Activated CD4-positive, alpha-beta T cell treated with anti-CD3 and anti-CD28 coated beads for 36 hours (primary cell): Measurements from ENCODE around the gene ZNF284. TPM values are rescaled to one million over a fixed set of nuclear protein-coding genes. Genes with fewer than 3 reads are reported as not detected.

Experiments
- ATAC-seq: fragments of 200-7000 bp; cut with Tn5 transposase; one replicate; pipeline ENCODE4 v1.10.0; 2021; ENCODE audit warnings: mild to moderate bottlenecking, moderate library complexity
- CTCF ChIA-PET: fragments of 350-600 bp; sonication (Branson Sonifier 250); formaldehyde crosslinking; loops from one replicate; lab custom pipeline; 2021; ENCODE audit warnings: antibody characterized with exemption; lab: Charles Lee
- POLR2A ChIA-PET: fragments of 350-600 bp; sonication (Branson Sonifier 250); formaldehyde crosslinking; loops from one replicate; lab custom pipeline; 2021; ENCODE audit warnings: antibody characterized with exemption, inconsistent platforms; lab: Charles Lee
- DNase-seq: peaks from one replicate; pipeline ENCODE4 v3.0.0-alpha.2; 2020
- H3K27ac Mint-ChIP-seq: one replicate; pipeline ENCODE4 v1.8.0; 2021; ENCODE audit warnings: mixed read lengths
- H3K27me3 Mint-ChIP-seq: one replicate; pipeline ENCODE4 v1.8.0; 2021; ENCODE audit warnings: mixed read lengths
- H3K36me3 Mint-ChIP-seq: one replicate; pipeline ENCODE4 v1.8.0; 2021; ENCODE audit warnings: low read depth, mixed read lengths
- H3K4me1 Mint-ChIP-seq: one replicate; pipeline ENCODE4 v1.8.0; 2021; ENCODE audit warnings: mixed read lengths
- H3K4me3 Mint-ChIP-seq: one replicate; pipeline ENCODE4 v1.8.0; 2021; ENCODE audit warnings: mild to moderate bottlenecking, moderate library complexity, mixed read lengths
- H3K9me3 Mint-ChIP-seq: one replicate; pipeline ENCODE4 v1.8.0; 2021; ENCODE audit warnings: low read depth, mixed read lengths
- intact Hi-C, 2 experiments: fragments of 100-400 bp; cut with DNase I in 1 of 2; cut with micrococcal nuclease in 1 of 2; formaldehyde crosslinking; loops; one replicate each; pipeline versions ENCODE4 v1.14.2 to v1.15.1; 2022 to 2024; cut with DNase I, micrococcal nuclease
- total RNA-seq, 2 experiments: library from RNA; stranded (reverse); gene quantifications; one replicate each; pipeline ENCODE4 v1.2.3, GENCODE V29; 2021

The ZNF284 gene
- total RNA-seq, 2 experiments from 2014 or later: 2.1 TPM

DNA sequence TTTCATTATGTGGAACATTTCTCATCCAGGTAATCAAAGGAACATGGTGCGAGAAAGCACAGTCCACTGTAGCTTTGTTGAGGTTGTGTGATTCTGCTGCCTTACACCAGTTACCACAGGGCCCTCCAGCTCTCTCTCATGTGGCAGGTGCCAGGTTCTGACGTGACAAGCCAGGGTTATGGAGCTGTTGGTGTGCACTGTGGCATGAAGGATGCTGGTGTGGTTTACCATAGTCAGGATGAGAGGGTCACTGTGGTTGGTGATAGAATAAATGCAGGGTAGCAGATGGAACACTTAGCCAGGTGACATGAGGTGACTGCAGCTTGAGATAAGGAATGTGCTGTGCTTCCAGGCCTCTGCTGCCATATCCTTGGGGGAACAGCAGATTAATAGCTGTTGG lies 12.7 kb upstream of the ZNF284 start:
- ChIA-PET CTCF (interaction anchor here (0.8 kb wide), 1 partner anchor 57 kb away, joined by 3 read pairs; no protein-coding TSS in a partner anchor), POLR2A (no interaction called here)
- DNase-seq: no peak
- Mint-ChIP-seq H3K4me3 (no peak overlapping the region), H3K36me3 (peaks cover 82% of the 10 kb centered on the region), H3K4me1 (no peaks in the 10 kb centered on the region), H3K27me3 (no peaks in the 10 kb centered on the region), H3K27ac (no peak overlapping the region), H3K9me3 (peaks cover 32% of the 10 kb centered on the region)
- ATAC-seq: no peak
- intact Hi-C loops: no loop called here

DNA sequence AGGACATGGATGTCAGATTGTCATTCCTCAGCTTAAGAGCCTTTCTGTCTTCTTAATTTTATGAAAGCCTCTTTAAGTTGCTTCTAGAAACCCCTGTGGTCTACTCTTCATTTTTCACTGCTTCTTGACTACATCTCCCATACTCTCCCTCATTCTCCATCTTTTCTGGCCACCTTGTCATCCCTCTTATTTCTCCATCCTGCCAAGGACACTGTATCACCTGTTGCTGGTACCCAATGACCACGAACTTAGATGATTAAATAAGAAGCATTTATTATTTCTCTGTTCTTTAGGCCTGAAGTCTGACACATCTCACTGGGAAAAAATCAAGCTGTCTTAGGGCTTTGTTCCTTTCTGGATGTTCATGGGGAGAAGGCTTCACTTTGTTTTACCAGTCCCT lies 10.9 kb upstream of the ZNF284 start:
- H3K9me3 Mint-ChIP-seq: peaks cover 28% of the 10 kb centered on the region

DNA sequence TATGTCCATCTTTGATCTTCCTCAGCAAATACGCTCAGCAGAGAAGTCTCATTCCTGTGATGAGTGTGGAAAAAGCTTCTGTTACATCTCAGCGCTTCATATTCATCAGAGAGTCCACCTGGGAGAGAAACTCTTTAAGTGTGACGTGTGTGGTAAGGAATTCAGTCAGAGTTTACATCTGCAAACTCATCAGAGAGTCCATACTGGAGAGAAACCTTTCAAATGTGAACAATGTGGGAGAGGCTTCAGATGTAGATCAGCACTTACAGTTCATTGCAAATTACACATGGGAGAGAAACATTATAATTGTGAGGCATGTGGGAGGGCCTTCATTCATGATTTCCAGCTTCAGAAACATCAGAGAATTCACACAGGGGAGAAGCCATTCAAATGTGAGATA lies 5.7 kb upstream of the ZNF284 start:
- POLR2A ChIA-PET: no interaction called here
- no peak overlapping the region for H3K4me3 Mint-ChIP-seq
- H3K9me3 Mint-ChIP-seq: peaks cover 46% of the 10 kb centered on the region
- intact Hi-C loops: no loop called here
- CTCF ChIA-PET: no interaction called here
- H3K27ac Mint-ChIP-seq: no peak overlapping the region
- H3K4me1 Mint-ChIP-seq: peaks cover 4% of the 10 kb centered on the region
- no peak for DNase-seq
- H3K36me3 Mint-ChIP-seq: peaks cover 65% of the 10 kb centered on the region
- H3K27me3 Mint-ChIP-seq: peaks cover 2% of the 10 kb centered on the region
- no peak for ATAC-seq

More for the DNA sequence above, 10.9 kb upstream of the ZNF284 start:
- no peaks in the 10 kb centered on the region for H3K27me3 Mint-ChIP-seq
- H3K4me3 Mint-ChIP-seq: no peak overlapping the region
- no peak overlapping the region for H3K27ac Mint-ChIP-seq
- POLR2A ChIA-PET: no interaction called here
- H3K4me1 Mint-ChIP-seq: no peaks in the 10 kb centered on the region
- intact Hi-C loops: no loop called here
- ATAC-seq: no peak
- CTCF ChIA-PET: no interaction called here
- DNase-seq: no peak
- peaks cover 78% of the 10 kb centered on the region for H3K36me3 Mint-ChIP-seq

DNA sequence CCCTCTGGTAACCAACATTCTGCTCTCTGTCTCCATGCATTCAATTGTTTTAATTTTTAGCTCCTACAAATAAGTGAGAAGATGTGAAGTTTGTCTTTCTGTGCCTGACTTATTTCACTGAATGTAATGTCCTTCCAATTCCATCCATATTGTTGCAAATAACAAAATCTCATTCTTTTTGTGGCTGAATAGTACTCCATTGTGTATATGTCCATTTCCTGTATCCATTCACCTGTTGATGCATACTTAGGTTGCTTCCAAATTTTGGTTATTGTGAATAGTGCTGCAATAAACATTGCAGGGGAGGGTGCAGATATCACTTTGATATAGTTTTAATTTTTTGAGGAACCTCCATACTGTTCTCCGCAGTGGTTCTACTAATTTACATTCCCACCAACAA lies 2.5 kb upstream of the ZNF284 start:
- DNase-seq: no peak
- Mint-ChIP-seq H3K27me3 (peaks cover 2% of the 10 kb centered on the region), H3K27ac (no peak overlapping the region), H3K9me3 (peaks cover 49% of the 10 kb centered on the region), H3K36me3 (peaks cover 44% of the 10 kb centered on the region), H3K4me1 (peaks cover 23% of the 10 kb centered on the region), H3K4me3 (no peak overlapping the region)
- intact Hi-C loops: no loop called here
- ChIA-PET CTCF (no interaction called here), POLR2A (interaction anchor here (0.7 kb wide), 1 partner anchor 608 kb away, joined by 3 read pairs; no protein-coding TSS in a partner anchor)
- no peak for ATAC-seq

DNA sequence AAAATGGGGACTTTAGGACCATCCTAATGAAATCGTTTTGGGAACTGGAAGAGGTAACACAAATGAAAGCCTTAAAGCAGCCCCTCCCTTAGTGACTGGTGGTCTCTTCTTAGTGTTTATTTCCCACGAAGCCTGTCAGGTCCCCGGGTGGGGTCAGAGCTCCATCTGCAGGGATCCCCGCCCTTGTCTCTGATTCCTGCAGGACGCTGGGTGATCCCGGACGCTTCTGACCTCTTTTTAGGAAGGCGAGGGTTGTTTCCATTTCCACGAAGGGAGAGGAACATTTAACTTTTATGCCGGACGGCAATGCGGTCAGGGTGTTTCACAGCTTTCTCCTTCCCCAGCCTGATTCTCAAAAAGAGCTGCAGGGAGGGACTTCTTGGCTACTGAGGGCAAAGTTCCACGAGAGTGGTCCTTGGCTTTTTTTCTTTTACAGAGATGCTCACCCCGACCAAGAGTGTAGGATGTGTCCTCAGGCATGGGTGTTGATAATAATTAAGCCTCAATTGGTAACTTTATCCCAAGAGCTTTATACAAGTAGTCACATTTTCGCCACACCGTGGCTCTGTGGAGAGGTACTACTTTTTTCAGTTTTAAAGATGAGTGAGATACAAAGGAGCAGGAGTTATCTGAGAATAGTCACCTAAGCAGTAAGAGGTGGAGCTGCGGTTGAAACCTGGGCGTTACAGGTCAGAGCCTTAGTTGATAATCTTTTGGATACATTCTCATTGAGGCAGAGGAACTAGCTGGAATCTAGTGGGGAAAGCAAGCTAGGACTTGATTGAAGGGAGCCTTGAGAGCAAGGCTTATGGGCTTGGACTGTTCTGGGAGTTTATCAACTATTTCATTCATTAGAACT lies 813 bp downstream of the ZNF284 start:
- POLR2A ChIA-PET: no interaction called here
- CTCF ChIA-PET: interaction anchor here (0.6 to 1.4 kb wide), 4 partner anchors 22 to 517 kb away, joined by 3 to 4 read pairs (median 4); no protein-coding TSS in a partner anchor
- Mint-ChIP-seq H3K27ac (peak overlapping the region; percentile 78), H3K36me3 (peaks cover 29% of the 10 kb centered on the region), H3K4me3 (peak overlapping the region; percentile 83), H3K4me1 (peaks cover 23% of the 10 kb centered on the region), H3K9me3 (peaks cover 28% of the 10 kb centered on the region), H3K27me3 (peaks cover 2% of the 10 kb centered on the region)
- peak; percentile 8 for DNase-seq
- intact Hi-C loops: loop anchor here in 1 of 2 experiments (1.0 to 2.0 kb wide), 12 partner anchors 22 to 428 kb away; partner anchors contain the start of genes ZNF155, ZNF180, ZNF221 and ZNF222
- ATAC-seq: no peak

DNA sequence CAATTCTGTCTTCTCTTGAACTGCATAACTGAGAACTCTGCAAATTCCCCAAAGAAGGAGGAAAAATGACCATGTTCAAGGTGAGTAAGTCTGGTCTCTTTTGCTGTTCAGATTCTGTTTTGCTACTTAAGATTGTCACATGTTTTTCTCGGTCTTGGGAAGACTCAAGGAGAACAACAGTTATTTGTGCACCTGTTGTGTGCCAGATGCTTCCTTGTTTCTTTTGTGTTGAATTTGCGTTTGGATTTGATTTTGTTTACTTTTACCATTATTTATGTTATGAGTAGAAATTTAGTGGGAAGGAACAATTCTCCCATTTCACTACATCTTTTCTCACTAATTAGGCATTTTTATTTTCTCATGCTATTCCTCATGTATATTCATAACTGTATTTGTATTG lies 4.4 kb downstream of the ZNF284 start:
- ChIA-PET CTCF (interaction anchor here (1.2 kb wide), 1 partner anchor 187 kb away, joined by 3 read pairs; no protein-coding TSS in a partner anchor), POLR2A (no interaction called here)
- Mint-ChIP-seq H3K4me1 (peaks cover 18% of the 10 kb centered on the region), H3K36me3 (peaks cover 30% of the 10 kb centered on the region), H3K4me3 (no peak overlapping the region), H3K9me3 (peaks cover 8% of the 10 kb centered on the region), H3K27ac (no peak overlapping the region), H3K27me3 (no peaks in the 10 kb centered on the region)
- intact Hi-C loops: no loop called here
- no peak for ATAC-seq
- DNase-seq: no peak

DNA sequence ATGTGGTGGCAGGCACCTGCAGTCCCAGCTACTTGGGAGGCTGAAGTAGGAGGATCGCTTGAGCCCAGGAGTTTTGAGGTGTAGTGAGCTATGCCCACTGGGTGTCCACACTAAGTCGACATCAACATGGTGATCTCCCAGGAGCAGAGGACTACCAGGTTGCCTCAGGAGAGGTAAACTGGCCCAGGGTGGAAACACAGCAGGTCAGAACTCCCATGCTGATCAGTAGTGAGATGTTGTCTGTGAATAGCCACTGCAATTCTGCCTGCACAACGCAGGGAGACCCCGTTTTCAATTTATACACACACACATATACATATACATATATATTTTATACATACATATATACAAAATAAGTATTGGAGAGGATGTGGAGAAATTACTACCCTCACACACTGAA lies 20.1 kb downstream of the ZNF284 start:
- ChIA-PET POLR2A (interaction anchor here (0.6 kb wide), 1 partner anchor 173 kb away, joined by 3 read pairs; no protein-coding TSS in a partner anchor), CTCF (no interaction called here)
- ATAC-seq (no peak), DNase-seq (no peak)
- no peak overlapping the region for H3K4me3 Mint-ChIP-seq
- H3K4me1 Mint-ChIP-seq: peaks cover 8% of the 10 kb centered on the region
- no peak overlapping the region for H3K27ac Mint-ChIP-seq
- peaks cover 1% of the 10 kb centered on the region for H3K9me3 Mint-ChIP-seq
- intact Hi-C loops: loop anchor here in 1 of 2 experiments (10.0 kb wide), 1 partner anchor 157 kb away; the partner anchor contains the start of gene ZNF45
- no peaks in the 10 kb centered on the region for H3K27me3 Mint-ChIP-seq
- H3K36me3 Mint-ChIP-seq: peaks cover 15% of the 10 kb centered on the region

DNA sequence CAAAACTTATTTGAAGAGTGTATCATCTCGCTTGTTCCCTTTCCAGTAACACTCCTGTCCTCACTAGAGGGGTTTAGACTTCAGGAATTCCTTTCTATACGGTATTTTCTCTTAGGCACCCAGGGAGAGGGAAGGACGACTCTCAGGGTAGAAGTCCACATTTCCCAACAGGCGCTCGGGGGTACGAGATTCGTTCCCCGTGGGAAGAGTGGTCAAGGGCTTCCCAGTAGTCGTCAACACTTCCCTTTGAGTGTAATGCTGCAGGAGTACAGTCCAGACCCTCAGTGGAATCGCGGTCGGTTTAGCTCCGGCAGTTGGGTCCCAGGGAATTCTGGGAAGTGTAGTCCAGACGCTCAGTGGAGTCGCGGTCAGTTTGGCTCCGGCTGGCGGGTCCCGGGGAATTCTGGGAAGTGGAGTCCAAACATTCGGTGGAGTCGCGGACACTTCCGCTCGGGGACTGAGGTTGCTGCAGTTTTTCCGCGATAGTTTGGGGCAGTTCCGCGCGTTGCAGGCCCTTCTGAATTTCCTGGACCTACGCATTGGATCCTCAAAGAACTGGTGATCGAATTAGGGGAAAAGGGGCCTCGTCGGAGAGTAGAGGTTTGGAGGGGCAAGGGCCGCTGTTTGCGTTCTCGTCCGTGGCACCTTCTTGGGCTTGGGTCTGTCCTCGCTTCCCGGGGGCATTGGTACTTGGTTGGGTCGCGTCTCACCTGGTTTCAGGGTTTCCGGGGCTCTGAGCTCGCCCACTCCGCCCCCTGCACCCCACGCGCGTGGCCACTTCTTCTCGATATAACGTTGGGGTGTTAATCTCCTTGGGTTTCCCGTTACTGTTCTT lies 22.2 kb downstream of the ZNF284 start, which contains the start of gene ZNF224:
TSS of gene ZNF224 (plus strand) at position 431 of the 835 bp plus-strand sequence. CDS start 3,513 bp downstream, outside the sequence.
- DNase-seq: peak; percentile 92
- peak within 1 kb of the TSS; percentile 99 for H3K4me3 Mint-ChIP-seq
- H3K9me3 Mint-ChIP-seq: peaks cover 4% of the 10 kb centered on the region
- H3K36me3 Mint-ChIP-seq: peaks cover 30% of the 10 kb centered on the region
- intact Hi-C loops: loop anchor here (1.0 to 10.0 kb wide), 18 partner anchors 19 to 406 kb away; partner anchors contain the start of genes ZNF222 (in 2 of the 2), ZNF225 (in 2 of the 2), ZNF226 (in 2 of the 2) and ZNF45 (in 2 of the 2)
- no peaks in the 10 kb centered on the region for H3K27me3 Mint-ChIP-seq
- ATAC-seq: peak; percentile 93
- ChIA-PET CTCF (interaction anchor here (0.7 to 1.5 kb wide), 5 partner anchors 21 to 159 kb away, joined by 3 to 5 read pairs (median 3); partner anchors contain the start of gene ZNF45), POLR2A (no interaction called here)
- peaks cover 11% of the 10 kb centered on the region for H3K4me1 Mint-ChIP-seq
- H3K27ac Mint-ChIP-seq: peak within 1 kb of the TSS; percentile 95

DNA sequence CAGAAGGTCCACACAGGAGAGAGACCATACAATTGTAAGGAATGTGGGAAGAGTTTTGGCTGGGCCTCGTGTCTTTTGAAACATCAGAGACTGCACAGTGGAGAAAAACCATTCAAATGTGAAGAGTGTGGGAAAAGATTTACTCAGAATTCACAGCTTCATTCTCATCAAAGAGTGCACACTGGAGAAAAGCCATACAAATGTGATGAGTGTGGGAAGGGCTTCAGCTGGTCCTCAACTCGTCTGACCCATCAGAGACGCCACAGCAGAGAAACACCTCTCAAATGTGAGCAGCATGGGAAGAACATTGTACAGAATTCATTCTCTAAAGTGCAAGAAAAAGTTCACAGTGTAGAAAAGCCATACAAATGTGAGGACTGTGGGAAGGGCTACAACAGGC lies 35.8 kb downstream of the ZNF284 start:
- ATAC-seq (no peak), DNase-seq (no peak)
- Mint-ChIP-seq H3K27me3 (no peaks in the 10 kb centered on the region), H3K4me1 (peaks cover 6% of the 10 kb centered on the region), H3K4me3 (no peak overlapping the region), H3K36me3 (peaks cover 59% of the 10 kb centered on the region), H3K27ac (no peak overlapping the region), H3K9me3 (peaks cover 54% of the 10 kb centered on the region)
- ChIA-PET CTCF (no interaction called here), POLR2A (no interaction called here)
- intact Hi-C loops: no loop called here

DNA sequence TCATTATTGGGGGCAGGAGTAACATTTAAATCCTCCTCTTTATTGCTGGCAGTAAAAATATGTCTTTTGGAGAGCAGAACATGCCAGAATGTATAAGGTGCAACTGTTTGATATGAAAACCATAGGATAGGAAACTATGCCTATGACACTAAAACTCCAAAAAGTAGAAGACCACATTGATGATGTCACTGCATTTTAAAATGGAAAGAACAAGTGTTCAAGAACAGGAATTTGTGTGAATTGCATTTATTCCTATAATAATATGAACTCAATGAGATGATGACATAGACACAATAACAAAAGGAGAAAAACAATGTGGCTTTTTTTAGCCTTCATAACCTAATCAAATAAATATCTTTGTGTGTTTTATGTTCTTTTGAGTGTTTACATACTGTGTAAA lies 37.5 kb downstream of the ZNF284 start:
- Mint-ChIP-seq H3K27me3 (no peaks in the 10 kb centered on the region), H3K27ac (no peak overlapping the region), H3K36me3 (peaks cover 42% of the 10 kb centered on the region), H3K4me3 (no peak overlapping the region), H3K4me1 (peaks cover 14% of the 10 kb centered on the region), H3K9me3 (peaks cover 42% of the 10 kb centered on the region)
- ChIA-PET CTCF (no interaction called here), POLR2A (no interaction called here)
- ATAC-seq: no peak
- intact Hi-C loops: no loop called here
- no peak for DNase-seq
